CD4-positive, alpha-beta T cell treated with Interleukin-17A for 4 hours (primary cell): Measurements from ENCODE around the gene SLC6A19.
"Not testable (repeated sequence)": the region's sequence is repeated elsewhere in the genome, so short reads cannot be mapped to it uniquely, and the experiment has no call there.

Experiments
- DNase-seq: peaks from one replicate; pipeline ENCODE4 v3.0.0-alpha.2; 2020; ENCODE audit warnings: mixed read lengths

Gene SLC6A19

DNA sequence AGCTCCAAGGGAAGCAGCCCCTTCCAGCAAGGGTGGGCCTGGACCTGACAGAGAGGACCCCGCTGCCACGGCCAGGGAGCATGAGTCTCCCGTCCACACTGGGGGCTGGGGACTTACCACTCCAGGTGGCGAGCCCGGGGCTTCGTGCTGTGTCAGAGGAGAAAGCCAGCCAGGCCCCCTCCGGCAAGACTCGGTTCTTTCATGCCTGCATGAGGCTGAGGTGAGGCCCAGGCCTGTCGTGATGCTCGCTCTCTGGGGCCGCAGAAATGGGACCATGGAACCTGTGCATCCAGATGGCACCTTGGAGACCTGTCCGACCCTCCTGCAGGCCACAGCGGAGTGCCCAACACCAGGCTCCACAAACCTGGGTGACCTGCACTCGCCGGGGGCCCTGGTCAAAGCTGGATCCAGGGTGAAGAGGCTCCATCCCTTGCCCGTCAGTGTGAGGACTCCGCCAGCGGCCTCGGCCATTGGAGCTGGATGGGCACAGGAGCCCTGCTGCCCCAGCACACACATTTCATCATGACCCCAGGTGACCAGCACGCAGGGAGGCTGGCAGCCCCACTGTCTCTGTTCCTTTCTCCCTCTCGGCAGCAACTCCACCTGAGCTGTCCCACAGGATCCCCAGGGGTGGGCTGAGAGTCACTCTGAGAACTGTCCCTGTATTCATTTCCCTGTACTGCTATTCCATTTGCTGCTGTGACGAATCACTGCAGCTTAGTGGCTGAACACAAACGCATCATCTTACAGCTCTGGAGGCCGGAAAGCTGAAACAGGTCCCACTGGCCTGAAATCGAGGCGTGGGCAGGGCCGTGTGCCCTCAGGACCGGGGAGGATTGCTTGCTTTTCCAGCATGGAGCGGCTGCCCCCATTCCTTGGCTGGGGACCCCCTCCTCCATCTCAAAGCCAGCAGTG, 48.2 kb downstream of the SLC6A19 start:
- DNase-seq = no peak

GRCh38 chr5:1251678-1252580, 50.5 kb downstream of the SLC6A19 start:
- no peak for DNase-seq

- no peak for DNase-seq
These were observed 51.3 kb downstream of the SLC6A19 start for GRCh38 chr5:1252681-1253080.

DNA sequence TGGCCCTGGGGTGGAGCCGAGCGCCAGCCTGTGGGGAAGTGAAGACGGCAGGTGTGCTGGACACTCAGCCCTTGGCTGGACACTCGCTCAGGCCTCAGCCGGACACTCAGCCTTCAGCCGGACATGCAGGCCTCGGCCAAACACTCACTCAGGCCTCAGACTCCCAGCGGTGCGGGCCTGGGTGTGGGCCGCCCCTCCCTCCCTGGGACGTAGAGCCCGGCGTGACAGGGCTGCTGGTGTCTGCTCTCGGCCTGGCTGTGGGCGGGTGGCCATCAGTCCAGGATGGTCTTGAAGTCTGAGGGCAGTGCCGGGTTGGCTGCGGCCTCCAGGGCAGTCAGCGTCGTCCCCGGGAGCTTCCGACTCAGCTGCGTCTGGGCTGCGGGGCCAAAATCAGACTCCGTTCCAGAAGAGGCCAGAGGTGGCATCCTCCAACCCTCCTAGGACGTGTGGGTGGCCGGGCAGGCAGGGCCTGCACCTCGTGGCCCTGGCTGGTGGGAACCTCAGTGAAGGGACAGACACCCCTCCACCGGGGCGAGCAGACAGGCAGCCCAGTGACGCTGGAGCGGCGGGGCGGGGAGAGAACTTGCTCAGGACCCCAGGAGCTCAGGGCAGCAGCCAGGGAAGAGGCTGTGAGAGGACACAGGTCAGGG, 52.2 kb downstream of the SLC6A19 start:
- DNase-seq = no peak

- DNase-seq = no peak
These were observed 52.8 kb downstream of the SLC6A19 start for GRCh38 chr5:1254196-1254595.

- DNase-seq = peak; percentile 73
These were observed 53.7 kb downstream of the SLC6A19 start for GRCh38 chr5:1255081-1255561.

DNA sequence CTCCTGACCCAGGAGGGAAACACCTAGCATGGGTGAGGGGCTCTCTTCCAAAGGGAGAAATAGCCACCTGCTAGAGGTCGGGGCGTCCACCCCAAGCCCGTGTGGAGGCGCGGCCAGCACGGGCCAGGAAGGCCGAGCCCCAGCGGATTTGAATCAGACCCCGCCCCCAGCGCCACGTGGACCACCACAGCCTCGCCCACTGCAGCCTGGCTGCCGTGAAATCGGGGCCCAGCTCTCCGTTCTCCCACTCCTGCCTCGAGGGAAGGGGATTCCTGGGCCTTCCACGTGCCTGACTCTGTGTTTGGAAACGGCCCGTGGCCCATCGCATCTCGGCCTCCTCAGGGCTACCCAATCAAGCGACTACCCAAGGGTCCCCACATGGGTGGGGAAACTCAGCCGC, 55.4 kb downstream of the SLC6A19 start:
- no peak for DNase-seq

- DNase-seq = no peak
These were observed 56.0 kb downstream of the SLC6A19 start for GRCh38 chr5:1257363-1257762.

DNA sequence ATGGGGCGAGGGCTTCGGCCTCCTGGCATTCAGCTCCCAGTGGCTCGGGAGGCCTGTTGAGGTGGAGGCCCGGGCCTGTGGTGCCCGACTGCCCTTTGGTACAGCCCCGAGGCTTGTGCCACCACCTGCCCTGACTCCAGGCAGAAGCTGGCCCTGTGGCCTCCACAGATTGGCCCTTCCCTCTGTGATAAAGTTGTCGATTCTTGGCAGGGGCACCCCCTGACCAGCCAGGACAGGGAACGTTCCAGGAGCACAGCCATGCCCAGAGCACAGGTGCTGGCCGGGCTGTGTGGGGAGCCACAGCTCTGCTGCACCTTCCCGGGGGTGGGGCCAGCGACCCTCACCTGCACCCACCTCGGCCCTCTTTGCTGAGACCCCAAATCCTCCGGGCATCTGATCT, 56.4 kb downstream of the SLC6A19 start:
- DNase-seq = no peak

DNA sequence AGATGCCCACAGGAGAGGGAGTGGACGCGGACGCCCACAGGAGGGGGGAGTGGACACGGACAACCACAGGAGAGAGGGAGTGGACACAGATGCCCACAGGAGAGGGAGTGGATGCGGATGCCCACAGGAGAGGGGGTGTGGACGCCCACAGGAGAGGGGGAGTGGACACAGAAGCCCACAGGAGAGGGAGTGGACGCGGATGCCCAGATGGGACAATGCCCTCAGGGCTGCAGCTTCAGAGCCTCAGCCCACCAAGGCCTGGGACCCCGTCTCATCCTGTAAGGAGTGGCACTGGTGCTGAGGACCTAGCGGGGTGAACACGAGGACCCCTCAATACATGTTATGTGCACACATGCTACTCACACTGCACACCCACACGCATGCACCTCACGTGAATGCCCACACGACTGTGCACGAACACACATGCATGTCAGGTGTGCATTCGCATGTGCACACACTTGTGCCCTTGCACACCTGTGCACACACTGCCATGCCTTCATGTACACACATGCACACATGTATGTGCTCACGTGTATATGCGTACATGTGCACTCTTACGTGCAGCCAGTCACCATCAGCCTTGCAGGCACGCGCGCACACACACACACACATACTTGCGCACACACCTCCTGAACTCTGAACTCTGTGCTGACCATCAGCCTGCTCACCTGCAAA, 58.5 kb downstream of the SLC6A19 start:
- DNase-seq = no peak

DNA sequence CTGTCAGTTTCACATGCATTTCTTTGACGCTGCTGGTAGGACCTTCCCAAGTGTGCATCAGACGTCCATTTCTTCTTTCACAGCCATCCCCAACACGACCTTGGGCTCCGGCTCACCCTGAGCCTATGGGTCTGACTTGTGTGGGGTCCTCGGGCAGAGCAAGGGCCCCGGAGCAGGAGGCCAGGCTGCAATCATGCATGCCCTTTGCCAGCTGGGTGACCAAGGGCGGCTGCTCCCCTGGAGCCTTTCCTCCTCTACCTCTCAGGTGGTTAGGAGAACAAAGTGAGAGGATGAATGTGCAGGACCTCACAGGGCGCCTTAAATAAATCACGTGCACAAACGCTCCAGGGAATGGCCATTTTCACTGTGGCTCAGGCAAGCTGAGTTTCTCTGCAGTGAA, 60.2 kb downstream of the SLC6A19 start:
- DNase-seq = no peak

GRCh38 chr5:1262381-1262780, 61.0 kb downstream of the SLC6A19 start:
- DNase-seq = no peak

GRCh38 chr5:1264211-1264610, 62.8 kb downstream of the SLC6A19 start:
- no peak for DNase-seq

DNA sequence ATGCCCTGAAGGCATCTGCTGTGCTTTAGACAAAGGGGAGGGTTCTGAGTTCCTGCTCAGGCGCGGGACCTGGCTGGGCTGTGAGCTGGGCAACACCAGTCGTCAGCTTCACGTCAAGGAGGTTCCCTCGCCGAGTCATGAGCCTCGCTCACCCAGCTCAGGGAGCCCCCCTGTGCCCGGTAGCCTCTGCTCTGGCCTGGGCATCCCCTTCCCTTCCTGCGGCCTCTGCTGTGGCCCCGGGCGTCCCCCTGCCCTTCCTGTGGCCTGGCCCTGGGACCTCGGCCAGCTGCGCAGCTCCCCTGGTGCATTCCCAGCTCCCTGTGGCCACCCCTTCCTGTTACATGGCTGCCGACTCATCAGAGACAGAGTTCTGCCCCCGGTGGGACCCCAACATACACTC, 63.6 kb downstream of the SLC6A19 start:
- no peak for DNase-seq

DNA sequence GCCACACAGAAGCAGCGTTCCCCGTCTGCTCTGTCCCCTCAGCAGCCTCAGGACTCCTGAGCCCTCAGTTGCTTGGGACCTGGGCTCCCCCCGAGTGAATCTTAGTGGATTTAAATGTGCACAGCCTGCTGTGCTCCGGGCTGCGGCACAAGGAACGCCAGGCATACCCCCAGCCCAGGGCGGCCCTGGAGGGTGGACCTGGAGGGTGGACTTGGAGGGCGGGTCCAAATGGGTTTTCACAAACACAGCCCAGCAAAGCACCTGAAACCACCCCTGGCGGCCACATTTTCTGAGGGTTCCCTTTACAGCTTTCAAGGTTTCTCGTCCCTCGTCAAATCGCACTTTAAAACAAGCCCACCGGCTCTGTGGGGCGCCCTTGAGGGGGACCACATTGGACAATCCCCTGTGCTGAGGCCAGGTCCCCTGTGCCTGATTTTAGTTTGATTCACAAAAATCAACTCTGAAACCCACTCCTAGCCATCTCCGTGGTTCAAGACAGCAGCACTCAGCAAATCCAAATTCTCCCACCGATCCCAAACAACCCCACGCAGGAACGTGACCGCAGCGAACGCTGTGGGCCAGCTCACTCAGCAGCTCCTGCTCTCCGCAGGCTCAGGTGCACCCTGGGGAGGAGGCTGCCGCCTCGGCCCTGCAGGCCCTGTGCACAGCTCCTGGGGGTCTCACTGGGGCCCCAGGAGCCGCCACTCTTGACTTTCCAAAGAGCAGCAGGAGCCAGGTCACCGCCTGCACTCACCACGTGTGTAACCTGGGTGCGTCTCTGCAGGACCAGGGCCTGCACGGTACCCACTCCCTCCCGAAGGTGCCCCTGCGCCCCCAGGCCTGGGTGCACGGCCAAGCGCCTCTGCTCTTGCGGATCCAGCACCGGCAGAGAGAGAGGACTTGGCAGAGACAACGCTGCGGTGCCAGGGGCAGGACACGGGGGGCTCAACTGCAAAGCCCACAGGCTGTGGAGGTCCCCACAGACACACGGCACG, 64.4 kb downstream of the SLC6A19 start:
- no peak for DNase-seq

GRCh38 chr5:1266791-1267190, 65.4 kb downstream of the SLC6A19 start:
- DNase-seq = no peak

DNA sequence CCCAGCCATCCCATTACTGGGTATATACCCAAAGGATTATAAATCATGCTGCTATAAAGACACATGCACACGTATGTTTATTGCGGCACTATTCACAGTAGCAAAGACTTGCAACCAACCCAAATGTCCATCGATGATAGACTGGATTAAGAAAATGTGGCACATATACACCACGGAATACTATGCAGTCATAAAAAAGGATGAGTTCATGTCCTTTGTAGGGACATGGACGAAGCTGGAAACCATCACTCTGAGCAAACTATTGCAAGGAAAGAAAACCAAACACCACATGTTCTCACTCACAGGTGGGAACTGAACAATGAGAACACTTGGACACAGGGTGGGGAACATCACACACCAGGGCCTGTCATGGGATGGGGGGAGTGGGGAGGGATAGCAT, 66.1 kb downstream of the SLC6A19 start:
- not testable (repeated sequence) for DNase-seq

GRCh38 chr5:1268056-1268455, 66.7 kb downstream of the SLC6A19 start:
- no peak for DNase-seq

DNA sequence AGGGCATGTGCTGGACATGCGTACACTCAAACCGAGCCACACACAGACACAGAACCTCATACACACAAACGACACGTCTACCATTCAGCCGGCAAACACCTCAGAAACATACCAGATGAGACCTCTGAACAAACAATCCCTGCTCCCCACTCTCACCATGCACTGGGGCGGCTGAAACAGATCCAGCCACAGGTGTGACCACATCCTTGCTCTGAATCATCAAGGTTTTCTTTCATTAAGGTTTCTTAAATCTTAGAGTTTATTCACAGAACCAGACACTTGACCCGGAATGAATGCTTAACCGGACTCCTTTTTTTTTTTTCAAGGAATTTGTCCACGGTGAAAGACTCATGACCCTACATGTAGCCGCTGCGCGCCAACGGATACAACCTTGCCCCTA, 67.3 kb downstream of the SLC6A19 start:
- peak; percentile 52 for DNase-seq

GRCh38 chr5:1270426-1270825, 69.0 kb downstream of the SLC6A19 start:
- DNase-seq = no peak
